ENCODE measurements around the gene CNN2.
A peak's percentile ranks its signal among the peaks of the same experiment; 100 is the strongest.

The CNN2 gene

GRCh38 chr19:1067341-1067957 lies 41.0 kb downstream of the CNN2 start:
- H3K36me3 ChIP-seq (ENCODE audit: insufficient read depth, low read length): no peaks in the 10 kb centered on the region
- H3K9me3 ChIP-seq (ENCODE audit: low read length): no peaks in the 10 kb centered on the region
- H2AFZ ChIP-seq (ENCODE audit: low read depth, low read length): no peak overlapping the region
- peaks cover 14% of the 10 kb centered on the region for H3K4me1 ChIP-seq (ENCODE audit: insufficient read depth, low read length)
- peak overlapping the region; percentile 14 for H3K4me3 ChIP-seq (ENCODE audit: low read length)
- H3K27me3 ChIP-seq (ENCODE audit: insufficient read depth, low read length): peaks cover 43% of the 10 kb centered on the region

- Histone ChIP-seq H3K27me3 (ENCODE audit: insufficient read depth, low read length) (peaks cover 45% of the 10 kb centered on the region), H3K4me3 (ENCODE audit: low read length) (no peak overlapping the region), H3K36me3 (ENCODE audit: insufficient read depth, low read length) (no peaks in the 10 kb centered on the region), H3K4me1 (ENCODE audit: insufficient read depth, low read length) (peaks cover 14% of the 10 kb centered on the region), H2AFZ (ENCODE audit: low read depth, low read length) (no peak overlapping the region), H3K9me3 (ENCODE audit: low read length) (no peaks in the 10 kb centered on the region)
Measured at GRCh38 chr19:1068009-1069001, 41.9 kb downstream of the CNN2 start.

DNA sequence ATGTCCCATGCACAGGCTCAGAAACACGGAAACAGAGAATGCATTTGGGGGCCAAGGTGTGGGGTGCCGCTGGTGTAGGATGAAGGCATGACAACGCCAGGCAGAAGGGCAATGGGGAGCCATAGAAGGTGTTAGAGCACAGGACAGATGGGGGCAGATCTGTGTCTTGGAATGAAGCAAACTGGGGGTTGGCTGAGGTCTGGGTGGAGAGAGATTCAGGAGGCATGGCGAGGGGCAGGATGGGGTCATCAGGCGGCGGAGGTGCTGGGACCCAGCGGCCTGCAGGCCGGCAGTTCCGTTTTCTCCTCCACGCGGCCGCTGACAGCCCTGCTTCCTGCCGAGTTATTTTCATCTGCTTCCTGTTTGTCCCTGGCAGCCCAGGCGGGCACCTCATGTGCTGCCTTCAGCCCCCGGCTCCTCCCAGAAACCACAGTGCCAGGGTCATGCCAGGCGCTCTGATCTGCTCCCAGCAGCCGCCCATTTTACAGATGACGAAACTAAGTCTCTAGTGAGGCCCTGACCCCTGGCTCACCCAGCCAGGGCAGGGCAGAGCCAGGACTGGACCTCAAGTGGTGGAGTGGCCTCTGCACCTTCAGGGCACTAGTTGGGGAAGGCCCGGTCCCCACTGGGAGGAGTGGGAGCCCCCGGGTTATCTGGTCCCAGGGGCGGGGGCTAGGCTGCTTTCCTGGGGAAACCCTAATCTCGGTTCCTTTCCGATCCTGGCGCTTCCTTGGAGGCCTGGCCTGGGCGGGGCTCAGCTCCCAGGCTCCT lies 42.8 kb downstream of the CNN2 start:
- H3K36me3 ChIP-seq (ENCODE audit: insufficient read depth, low read length): no peaks in the 10 kb centered on the region
- peaks cover 14% of the 10 kb centered on the region for H3K4me1 ChIP-seq (ENCODE audit: insufficient read depth, low read length)
- H3K9me3 ChIP-seq (ENCODE audit: low read length): no peaks in the 10 kb centered on the region
- no peak overlapping the region for H3K4me3 ChIP-seq (ENCODE audit: low read length)
- no peak overlapping the region for H2AFZ ChIP-seq (ENCODE audit: low read depth, low read length)
- peaks cover 45% of the 10 kb centered on the region for H3K27me3 ChIP-seq (ENCODE audit: insufficient read depth, low read length)

GRCh38 chr19:1070576-1070930 lies 44.1 kb downstream of the CNN2 start:
- no peak overlapping the region for H2AFZ ChIP-seq (ENCODE audit: low read depth, low read length)
- H3K27me3 ChIP-seq (ENCODE audit: insufficient read depth, low read length): peaks cover 41% of the 10 kb centered on the region
- peaks cover 9% of the 10 kb centered on the region for H3K4me1 ChIP-seq (ENCODE audit: insufficient read depth, low read length)
- H3K36me3 ChIP-seq (ENCODE audit: insufficient read depth, low read length): no peaks in the 10 kb centered on the region
- H3K9me3 ChIP-seq (ENCODE audit: low read length): no peaks in the 10 kb centered on the region
- peak overlapping the region; percentile 27 for H3K4me3 ChIP-seq (ENCODE audit: low read length)

- H3K27me3 ChIP-seq (ENCODE audit: insufficient read depth, low read length): peaks cover 36% of the 10 kb centered on the region
- peaks cover 5% of the 10 kb centered on the region for H3K4me1 ChIP-seq (ENCODE audit: insufficient read depth, low read length)
- no peak overlapping the region for H2AFZ ChIP-seq (ENCODE audit: low read depth, low read length)
- H3K36me3 ChIP-seq (ENCODE audit: insufficient read depth, low read length): no peaks in the 10 kb centered on the region
- H3K9me3 ChIP-seq (ENCODE audit: low read length): no peaks in the 10 kb centered on the region
- peak overlapping the region; percentile 27 for H3K4me3 ChIP-seq (ENCODE audit: low read length)
Measured at GRCh38 chr19:1070931-1071791, 44.8 kb downstream of the CNN2 start.

- Histone ChIP-seq H3K4me3 (ENCODE audit: low read length) (no peak overlapping the region), H3K9me3 (ENCODE audit: low read length) (no peaks in the 10 kb centered on the region), H3K4me1 (ENCODE audit: insufficient read depth, low read length) (no peaks in the 10 kb centered on the region), H3K27me3 (ENCODE audit: insufficient read depth, low read length) (peaks cover 26% of the 10 kb centered on the region), H3K36me3 (ENCODE audit: insufficient read depth, low read length) (no peaks in the 10 kb centered on the region), H2AFZ (ENCODE audit: low read depth, low read length) (no peak overlapping the region)
Measured at GRCh38 chr19:1072371-1073015, 46.1 kb downstream of the CNN2 start.

- Histone ChIP-seq H3K36me3 (ENCODE audit: insufficient read depth, low read length) (no peaks in the 10 kb centered on the region), H3K9me3 (ENCODE audit: low read length) (no peaks in the 10 kb centered on the region)
Measured at GRCh38 chr19:1073063-1073955, 46.9 kb downstream of the CNN2 start.

GRCh38 chr19:1073956-1074517 lies 47.6 kb downstream of the CNN2 start:
- H3K27me3 ChIP-seq (ENCODE audit: insufficient read depth, low read length): peaks cover 17% of the 10 kb centered on the region
- no peaks in the 10 kb centered on the region for H3K36me3 ChIP-seq (ENCODE audit: insufficient read depth, low read length)
- H3K4me1 ChIP-seq (ENCODE audit: insufficient read depth, low read length): no peaks in the 10 kb centered on the region
- no peaks in the 10 kb centered on the region for H3K9me3 ChIP-seq (ENCODE audit: low read length)
- no peak overlapping the region for H2AFZ ChIP-seq (ENCODE audit: low read depth, low read length)
- no peak overlapping the region for H3K4me3 ChIP-seq (ENCODE audit: low read length)

More at GRCh38 chr19:1073063-1073955, 46.9 kb downstream of the CNN2 start:
- H3K27me3 ChIP-seq (ENCODE audit: insufficient read depth, low read length): peaks cover 23% of the 10 kb centered on the region
- no peaks in the 10 kb centered on the region for H3K4me1 ChIP-seq (ENCODE audit: insufficient read depth, low read length)
- H3K4me3 ChIP-seq (ENCODE audit: low read length): no peak overlapping the region
- no peak overlapping the region for H2AFZ ChIP-seq (ENCODE audit: low read depth, low read length)

DNA sequence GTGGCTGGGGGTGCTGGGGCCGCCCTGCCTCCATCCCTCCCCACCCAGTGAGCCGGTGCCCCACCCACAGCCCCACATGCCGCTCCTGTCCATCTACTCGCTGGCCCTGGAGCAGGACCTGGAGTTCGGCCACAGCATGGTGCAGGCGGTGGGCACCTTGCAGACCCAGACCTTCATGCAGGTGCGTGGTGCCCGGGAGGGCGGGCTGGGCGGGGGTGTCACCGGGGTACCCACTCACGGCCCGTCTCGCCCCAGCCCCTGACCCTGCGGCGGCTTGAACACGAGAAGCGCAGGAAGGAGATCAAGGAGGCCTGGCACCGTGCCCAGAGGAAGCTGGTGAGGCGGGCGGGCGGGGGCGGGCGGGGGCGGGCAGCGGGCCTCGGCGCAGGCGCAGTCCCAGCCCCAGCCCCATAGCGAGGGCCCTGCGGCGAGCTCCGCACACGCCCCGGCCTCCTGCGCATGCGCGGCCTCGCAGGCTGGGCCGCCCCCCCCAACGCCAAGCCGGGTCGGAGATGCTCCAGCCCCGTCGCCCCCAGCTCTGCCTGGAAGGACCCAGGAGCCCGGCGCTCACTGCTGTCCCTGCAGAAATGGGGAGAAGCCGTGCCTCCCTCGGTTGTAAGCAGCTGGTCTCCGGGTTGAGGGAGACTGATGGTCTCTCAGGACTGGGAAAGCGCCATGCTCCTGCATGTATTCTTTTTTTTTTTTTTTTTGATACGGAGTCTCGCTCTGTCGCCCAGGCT lies 48.3 kb downstream of the CNN2 start:
- Histone ChIP-seq H2AFZ (ENCODE audit: low read depth, low read length) (no peak overlapping the region), H3K4me3 (ENCODE audit: low read length) (no peak overlapping the region), H3K36me3 (ENCODE audit: insufficient read depth, low read length) (no peaks in the 10 kb centered on the region)

GRCh38 chr19:1076046-1076386 lies 49.6 kb downstream of the CNN2 start:
- no peaks in the 10 kb centered on the region for H3K36me3 ChIP-seq (ENCODE audit: insufficient read depth, low read length)
- H3K27me3 ChIP-seq (ENCODE audit: insufficient read depth, low read length): peaks cover 9% of the 10 kb centered on the region
- H3K4me1 ChIP-seq (ENCODE audit: insufficient read depth, low read length): no peaks in the 10 kb centered on the region
- H2AFZ ChIP-seq (ENCODE audit: low read depth, low read length): no peak overlapping the region
- H3K9me3 ChIP-seq (ENCODE audit: low read length): no peaks in the 10 kb centered on the region
- H3K4me3 ChIP-seq (ENCODE audit: low read length): no peak overlapping the region

More for the DNA sequence above, 48.3 kb downstream of the CNN2 start:
- H3K27me3 ChIP-seq (ENCODE audit: insufficient read depth, low read length): peaks cover 13% of the 10 kb centered on the region
- no peaks in the 10 kb centered on the region for H3K4me1 ChIP-seq (ENCODE audit: insufficient read depth, low read length)
- no peaks in the 10 kb centered on the region for H3K9me3 ChIP-seq (ENCODE audit: low read length)

DNA sequence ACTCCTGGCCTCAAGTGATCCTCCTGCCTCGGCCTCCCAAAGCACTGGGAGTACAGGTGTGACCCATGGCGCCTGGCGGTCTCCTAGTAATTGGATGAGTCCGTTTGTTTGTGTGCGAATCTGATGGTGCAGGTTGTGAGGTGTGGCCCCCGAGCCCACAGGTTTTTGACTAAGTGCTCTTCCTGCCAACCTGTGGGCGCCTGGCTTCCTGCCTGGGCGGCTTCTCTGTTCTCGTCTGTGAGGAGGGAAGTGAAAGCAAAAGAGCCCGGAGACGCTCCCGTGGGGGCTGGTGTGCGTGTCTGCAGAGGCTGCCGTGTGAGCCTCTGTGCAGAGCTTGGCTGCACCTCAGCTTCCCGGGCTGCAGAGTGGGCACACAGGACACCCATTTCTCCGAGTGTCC lies 50.5 kb downstream of the CNN2 start:
- Histone ChIP-seq H3K9me3 (ENCODE audit: low read length) (no peaks in the 10 kb centered on the region), H3K36me3 (ENCODE audit: insufficient read depth, low read length) (no peaks in the 10 kb centered on the region), H3K4me1 (ENCODE audit: insufficient read depth, low read length) (no peaks in the 10 kb centered on the region)

More for the DNA sequence above, 50.5 kb downstream of the CNN2 start:
- no peak overlapping the region for H2AFZ ChIP-seq (ENCODE audit: low read depth, low read length)
- H3K27me3 ChIP-seq (ENCODE audit: insufficient read depth, low read length): peaks cover 3% of the 10 kb centered on the region
- no peak overlapping the region for H3K4me3 ChIP-seq (ENCODE audit: low read length)

All from neuron (in vitro differentiated cells).